ENCODE measurements around the gene CBX6. TPM values are rescaled to one million over a fixed set of nuclear protein-coding genes. Genes with fewer than 3 reads are reported as not detected.
A peak's percentile ranks its signal among the peaks of the same experiment; 100 is the strongest.

CBX6 gene
- polyA plus RNA-seq, 2 of the 4 experiments (the other 2 are of a cell fraction) = 9.8 to 24.0 TPM

DNA sequence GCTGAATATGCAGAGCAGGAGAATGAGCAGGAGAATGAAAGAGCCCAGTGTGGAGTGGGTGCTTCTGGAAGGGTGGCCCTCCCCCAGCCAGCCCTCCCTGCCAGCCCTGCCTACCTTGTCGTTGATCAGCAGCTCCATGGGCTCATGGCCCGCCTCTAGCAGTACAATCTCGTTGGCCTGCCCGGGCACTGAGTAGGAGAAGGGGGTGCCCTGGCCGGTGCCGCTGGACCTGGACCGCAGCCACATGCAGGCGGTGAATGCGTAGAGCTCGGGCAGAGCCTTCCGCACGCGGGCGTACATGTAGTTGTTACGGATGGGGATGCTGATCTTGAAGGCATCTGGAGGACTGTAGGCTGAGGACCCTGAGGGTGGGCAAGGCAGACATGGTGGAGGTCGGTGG is 45.6 kb downstream of the CBX6 start:
- FAIRE-seq (no peak), ATAC-seq (no peak), DNase-seq (ENCODE audit: low read depth in 1 of 2, low spot score in 1 of 2) (no peak)
- 91% methylated on average over 6 of the region's 16 CpGs for WGBS (ENCODE audit: missing lambda C conversion rate)
- no peak overlapping the region for H3K4me2 ChIP-seq
- H3K27ac ChIP-seq = no peak overlapping the region
- no peak for TF ChIP-seq TP53 (CRISPR knock-in tag; IDR thresholded peaks at IDR 0.05)
- TF ChIP-seq TFCP2L1 (CRISPR knock-in tag; IDR thresholded peaks at IDR 0.05) = no peak
- TF ChIP-seq JUNB (IDR thresholded peaks at IDR 0.05) = no peak
- no peak for TF ChIP-seq EHF (CRISPR knock-in tag; IDR thresholded peaks at IDR 0.05)
- TF ChIP-seq, protein P1, sequence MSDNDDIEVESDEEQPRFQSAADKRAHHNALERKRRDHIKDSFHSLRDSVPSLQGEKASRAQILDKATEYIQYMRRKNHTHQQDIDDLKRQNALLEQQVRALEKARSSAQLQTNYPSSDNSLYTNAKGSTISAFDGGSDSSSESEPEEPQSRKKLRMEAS (IDR thresholded peaks at IDR 0.05) = no peak
- no peak for TF ChIP-seq RARB (CRISPR knock-in tag; IDR thresholded peaks at IDR 0.05)
- no peak for TF ChIP-seq ZSCAN20 (CRISPR knock-in tag; IDR thresholded peaks at IDR 0.05)
- no peak for TF ChIP-seq GATA3 (IDR thresholded peaks at IDR 0.05; ENCODE audit: borderline replicate concordance)
- TF ChIP-seq FOSL2 (IDR thresholded peaks at IDR 0.05) = no peak
- TF ChIP-seq FOSL2 (CRISPR knock-in tag; IDR thresholded peaks at IDR 0.05) = no peak
- TF ChIP-seq CBX2 (IDR thresholded peaks at IDR 0.05; ENCODE audit: borderline replicate concordance, low read depth) = no peak
- TF ChIP-seq FOSB (CRISPR knock-in tag; IDR thresholded peaks at IDR 0.05) = no peak
- no peak for TF ChIP-seq CHD4 (IDR thresholded peaks at IDR 0.05; ENCODE audit: borderline replicate concordance)
- CTCF ChIA-PET = interaction anchor here (1.2 to 5.7 kb wide), 3 partner anchors 22 to 58 kb away, joined by 3 to 47 read pairs (median 4); no protein-coding TSS in a partner anchor
- H3K9me3 ChIP-seq = no peaks in the 10 kb centered on the region
- POLR2A ChIA-PET = no interaction called here
- peaks cover 29% of the 10 kb centered on the region for H3K4me1 ChIP-seq
- H3K4me3 ChIP-seq = no peak overlapping the region

DNA sequence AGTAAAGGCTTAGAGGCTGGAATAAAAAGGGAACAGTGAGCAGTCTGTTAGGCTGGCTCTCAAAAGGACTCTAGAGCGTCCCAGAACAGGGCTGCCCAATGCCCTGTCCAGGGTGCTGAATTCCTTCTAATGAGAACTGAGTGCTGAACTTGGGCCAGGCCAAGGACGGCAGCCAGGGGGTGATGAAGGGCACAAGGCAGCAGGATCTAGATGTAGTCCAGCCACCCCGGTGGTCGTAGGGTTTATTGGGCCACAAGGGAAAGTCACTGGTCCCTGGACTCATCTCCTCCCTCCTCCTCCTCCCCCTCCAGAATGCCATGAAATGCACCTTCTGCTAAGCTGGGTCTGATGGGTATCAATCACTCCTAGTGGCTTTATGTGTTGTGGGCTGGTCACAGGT is 47.4 kb downstream of the CBX6 start:
- TF ChIP-seq, protein P2, sequence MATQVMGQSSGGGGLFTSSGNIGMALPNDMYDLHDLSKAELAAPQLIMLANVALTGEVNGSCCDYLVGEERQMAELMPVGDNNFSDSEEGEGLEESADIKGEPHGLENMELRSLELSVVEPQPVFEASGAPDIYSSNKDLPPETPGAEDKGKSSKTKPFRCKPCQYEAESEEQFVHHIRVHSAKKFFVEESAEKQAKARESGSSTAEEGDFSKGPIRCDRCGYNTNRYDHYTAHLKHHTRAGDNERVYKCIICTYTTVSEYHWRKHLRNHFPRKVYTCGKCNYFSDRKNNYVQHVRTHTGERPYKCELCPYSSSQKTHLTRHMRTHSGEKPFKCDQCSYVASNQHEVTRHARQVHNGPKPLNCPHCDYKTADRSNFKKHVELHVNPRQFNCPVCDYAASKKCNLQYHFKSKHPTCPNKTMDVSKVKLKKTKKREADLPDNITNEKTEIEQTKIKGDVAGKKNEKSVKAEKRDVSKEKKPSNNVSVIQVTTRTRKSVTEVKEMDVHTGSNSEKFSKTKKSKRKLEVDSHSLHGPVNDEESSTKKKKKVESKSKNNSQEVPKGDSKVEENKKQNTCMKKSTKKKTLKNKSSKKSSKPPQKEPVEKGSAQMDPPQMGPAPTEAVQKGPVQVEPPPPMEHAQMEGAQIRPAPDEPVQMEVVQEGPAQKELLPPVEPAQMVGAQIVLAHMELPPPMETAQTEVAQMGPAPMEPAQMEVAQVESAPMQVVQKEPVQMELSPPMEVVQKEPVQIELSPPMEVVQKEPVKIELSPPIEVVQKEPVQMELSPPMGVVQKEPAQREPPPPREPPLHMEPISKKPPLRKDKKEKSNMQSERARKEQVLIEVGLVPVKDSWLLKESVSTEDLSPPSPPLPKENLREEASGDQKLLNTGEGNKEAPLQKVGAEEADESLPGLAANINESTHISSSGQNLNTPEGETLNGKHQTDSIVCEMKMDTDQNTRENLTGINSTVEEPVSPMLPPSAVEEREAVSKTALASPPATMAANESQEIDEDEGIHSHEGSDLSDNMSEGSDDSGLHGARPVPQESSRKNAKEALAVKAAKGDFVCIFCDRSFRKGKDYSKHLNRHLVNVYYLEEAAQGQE (IDR thresholded peaks at IDR 0.05) = peak; percentile 95
- TF ChIP-seq TFCP2L1 (CRISPR knock-in tag; IDR thresholded peaks at IDR 0.05) = no peak
- TF ChIP-seq, protein P3, sequence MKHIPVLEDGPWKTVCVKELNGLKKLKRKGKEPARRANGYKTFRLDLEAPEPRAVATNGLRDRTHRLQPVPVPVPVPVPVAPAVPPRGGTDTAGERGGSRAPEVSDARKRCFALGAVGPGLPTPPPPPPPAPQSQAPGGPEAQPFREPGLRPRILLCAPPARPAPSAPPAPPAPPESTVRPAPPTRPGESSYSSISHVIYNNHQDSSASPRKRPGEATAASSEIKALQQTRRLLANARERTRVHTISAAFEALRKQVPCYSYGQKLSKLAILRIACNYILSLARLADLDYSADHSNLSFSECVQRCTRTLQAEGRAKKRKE (CRISPR knock-in tag; IDR thresholded peaks at IDR 0.05; ENCODE audit: low read depth) = no peak
- TF ChIP-seq EHMT2 (IDR thresholded peaks at IDR 0.05; ENCODE audit: low read depth) = peak; percentile 91
- no peak for TF ChIP-seq ZNF302 (CRISPR knock-in tag; IDR thresholded peaks at IDR 0.05)
- no peak for TF ChIP-seq ZC3H11A (IDR thresholded peaks at IDR 0.05)
- TF ChIP-seq, protein P1 (IDR thresholded peaks at IDR 0.05) = no peak
- TF ChIP-seq, protein P4, sequence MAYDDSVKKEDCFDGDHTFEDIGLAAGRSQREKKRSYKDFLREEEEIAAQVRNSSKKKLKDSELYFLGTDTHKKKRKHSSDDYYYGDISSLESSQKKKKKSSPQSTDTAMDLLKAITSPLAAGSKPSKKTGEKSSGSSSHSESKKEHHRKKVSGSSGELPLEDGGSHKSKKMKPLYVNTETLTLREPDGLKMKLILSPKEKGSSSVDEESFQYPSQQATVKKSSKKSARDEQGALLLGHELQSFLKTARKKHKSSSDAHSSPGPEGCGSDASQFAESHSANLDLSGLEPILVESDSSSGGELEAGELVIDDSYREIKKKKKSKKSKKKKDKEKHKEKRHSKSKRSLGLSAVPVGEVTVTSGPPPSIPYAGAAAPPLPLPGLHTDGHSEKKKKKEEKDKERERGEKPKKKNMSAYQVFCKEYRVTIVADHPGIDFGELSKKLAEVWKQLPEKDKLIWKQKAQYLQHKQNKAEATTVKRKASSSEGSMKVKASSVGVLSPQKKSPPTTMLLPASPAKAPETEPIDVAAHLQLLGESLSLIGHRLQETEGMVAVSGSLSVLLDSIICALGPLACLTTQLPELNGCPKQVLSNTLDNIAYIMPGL (CRISPR knock-in tag; IDR thresholded peaks at IDR 0.05; ENCODE audit: borderline replicate concordance) = no peak
- no peak for TF ChIP-seq SREBF2 (IDR thresholded peaks at IDR 0.05)
- TF ChIP-seq FOXS1 (CRISPR knock-in tag; IDR thresholded peaks at IDR 0.05) = no peak
- no peak for TF ChIP-seq RAD21 (conservative IDR thresholded peaks at IDR 0.05 in 1 of 2, IDR thresholded peaks at IDR 0.05 in 1 of 2)
- no peak for TF ChIP-seq TP53 (CRISPR knock-in tag; IDR thresholded peaks at IDR 0.05)
- no peak for TF ChIP-seq HOXA7 (CRISPR knock-in tag; IDR thresholded peaks at IDR 0.05)
- no peak for TF ChIP-seq KDM5A (IDR thresholded peaks at IDR 0.05)
- TF ChIP-seq, protein P5, sequence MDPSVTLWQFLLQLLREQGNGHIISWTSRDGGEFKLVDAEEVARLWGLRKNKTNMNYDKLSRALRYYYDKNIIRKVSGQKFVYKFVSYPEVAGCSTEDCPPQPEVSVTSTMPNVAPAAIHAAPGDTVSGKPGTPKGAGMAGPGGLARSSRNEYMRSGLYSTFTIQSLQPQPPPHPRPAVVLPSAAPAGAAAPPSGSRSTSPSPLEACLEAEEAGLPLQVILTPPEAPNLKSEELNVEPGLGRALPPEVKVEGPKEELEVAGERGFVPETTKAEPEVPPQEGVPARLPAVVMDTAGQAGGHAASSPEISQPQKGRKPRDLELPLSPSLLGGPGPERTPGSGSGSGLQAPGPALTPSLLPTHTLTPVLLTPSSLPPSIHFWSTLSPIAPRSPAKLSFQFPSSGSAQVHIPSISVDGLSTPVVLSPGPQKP (IDR thresholded peaks at IDR 0.05; ENCODE audit: low read depth, low read length) = no peak
- ATAC-seq (peak; percentile 87), DNase-seq (ENCODE audit: low read depth in 1 of 2, low spot score in 1 of 2) (peak; percentile 31 to 49), FAIRE-seq (no peak)
- peaks cover 11% of the 10 kb centered on the region for H3K4me1 ChIP-seq
- ChIA-PET CTCF (interaction anchor here (1.2 to 5.7 kb wide), 2 partner anchors 45 to 56 kb away, joined by 4 to 47 read pairs; no protein-coding TSS in a partner anchor), POLR2A (no interaction called here)
- 29% methylated on average over 4 of the region's 4 CpGs for WGBS (ENCODE audit: missing lambda C conversion rate)
- no peak overlapping the region for H3K4me3 ChIP-seq
- no peaks in the 10 kb centered on the region for H3K9me3 ChIP-seq
- H3K27ac ChIP-seq = no peak overlapping the region
- no peak overlapping the region for H3K4me2 ChIP-seq

Measured in A549 (cell line).